Measurements from ENCODE around the gene CHRNA7.

The CHRNA7 gene

GRCh38 chr15:32096213-32096612, 65.9 kb downstream of the CHRNA7 start:
- H3K4me3 ChIP-seq (ENCODE audit: low read depth, low read length) = no peak overlapping the region
- in situ Hi-C loops (cut with HindIII; ENCODE audit: low sequenced_read_pairs) = no loop called here
- DNase-seq (ENCODE audit: low read depth) = no peak
- TF ChIP-seq CTCF (IDR thresholded peaks at IDR 0.05; ENCODE audit: low read depth, low read length, missing control alignments) = no peak

GRCh38 chr15:32096916-32097617, 66.8 kb downstream of the CHRNA7 start:
- in situ Hi-C loops (cut with HindIII; ENCODE audit: low sequenced_read_pairs) = no loop called here
- DNase-seq (ENCODE audit: low read depth) = no peak
- TF ChIP-seq CTCF (IDR thresholded peaks at IDR 0.05; ENCODE audit: low read depth, low read length, missing control alignments) = no peak
- H3K4me3 ChIP-seq (ENCODE audit: low read depth, low read length) = no peak overlapping the region

GRCh38 chr15:32098033-32098432, 67.7 kb downstream of the CHRNA7 start:
- DNase-seq (ENCODE audit: low read depth) = no peak
- H3K4me3 ChIP-seq (ENCODE audit: low read depth, low read length) = no peak overlapping the region
- in situ Hi-C loops (cut with HindIII; ENCODE audit: low sequenced_read_pairs) = no loop called here
- TF ChIP-seq CTCF (IDR thresholded peaks at IDR 0.05; ENCODE audit: low read depth, low read length, missing control alignments) = no peak

- in situ Hi-C loops (cut with HindIII; ENCODE audit: low sequenced_read_pairs) = no loop called here
- TF ChIP-seq CTCF (IDR thresholded peaks at IDR 0.05; ENCODE audit: low read depth, low read length, missing control alignments) = no peak
- no peak for DNase-seq (ENCODE audit: low read depth)
- H3K4me3 ChIP-seq (ENCODE audit: low read depth, low read length) = no peak overlapping the region
These were observed 68.9 kb downstream of the CHRNA7 start for GRCh38 chr15:32099097-32099785.

- TF ChIP-seq CTCF (IDR thresholded peaks at IDR 0.05; ENCODE audit: low read depth, low read length, missing control alignments) = no peak
- no peak overlapping the region for H3K4me3 ChIP-seq (ENCODE audit: low read depth, low read length)
- in situ Hi-C loops (cut with HindIII; ENCODE audit: low sequenced_read_pairs) = no loop called here
- DNase-seq (ENCODE audit: low read depth) = no peak
These were observed 69.8 kb downstream of the CHRNA7 start for GRCh38 chr15:32099956-32100684.

GRCh38 chr15:32104061-32104995, 74.0 kb downstream of the CHRNA7 start:
- TF ChIP-seq CTCF (IDR thresholded peaks at IDR 0.05; ENCODE audit: low read depth, low read length, missing control alignments) = no peak
- DNase-seq (ENCODE audit: low read depth) = no peak
- in situ Hi-C loops (cut with HindIII; ENCODE audit: low sequenced_read_pairs) = no loop called here
- H3K4me3 ChIP-seq (ENCODE audit: low read depth, low read length) = no peak overlapping the region

All from astrocyte of the cerebellum (primary cell).